A673 (cell line): ENCODE measurements around the gene ACOT13.

Source experiments
- CTCF ChIP-seq: fragments of 300-800, 200-600 bp; sonication (generic); conservative IDR thresholded peaks from 2 replicates; pipeline ENCODE4 v1.5.1; 2017; ENCODE audit warnings: low read depth, mild to moderate bottlenecking, antibody characterized with exemption, low read length, moderate library complexity, mixed read lengths
- EZH2 ChIP-seq: fragments of 200-600 bp; sonication (generic); IDR thresholded peaks from 2 replicates; pipeline ENCODE4 v1.6.1; 2017; ENCODE audit warnings: borderline replicate concordance, low read depth, mild to moderate bottlenecking, mixed read lengths, antibody characterized with exemption, low read length; ENCODE audit not compliant: poor library complexity, severe bottlenecking

GRCh38 chr6:24692003-24692402, 25.1 kb downstream of the ACOT13 start:
- TF ChIP-seq CTCF (no peak), EZH2 (no peak)
